HL-60 (cell line): ENCODE results near the gene PKNOX1.
A peak's percentile ranks its signal among the peaks of the same experiment; 100 is the strongest.
"Not testable (repeated sequence)": the region's sequence is repeated elsewhere in the genome, so short reads cannot be mapped to it uniquely, and the experiment has no call there.

ENCODE experiments used
- DNase-seq, 2 experiments: peaks; one replicate each; pipeline ENCODE4 v3.0.0-alpha.2; 2010 to 2020; ENCODE audit warnings: low read depth in 1 of 2, low spot score in 1 of 2
- H3K27ac ChIP-seq: fragments of 250-450 bp; sonication (Bioruptor Pico); replicated peaks from 2 replicates; pipeline ENCODE4 v1.5.1; 2020; ENCODE audit warnings: mild to moderate bottlenecking, moderate library complexity
- H3K27me3 ChIP-seq: fragments of 250-450 bp; sonication (Bioruptor Pico); 2 replicates; pipeline ENCODE4 v1.5.1; 2021; ENCODE audit warnings: mild to moderate bottlenecking, moderate library complexity; ENCODE audit not compliant: insufficient read depth, poor library complexity, severe bottlenecking
- H3K4me3 ChIP-seq: replicated peaks from 2 replicates; pipeline ENCODE4 v1.5.1; 2011; ENCODE audit warnings: mild to moderate bottlenecking, control low read depth, low read length; ENCODE audit not compliant: insufficient read depth
- GABPA ChIP-seq: IDR thresholded peaks from 2 replicates; pipeline ENCODE4 v1.6.1; 2012; ENCODE audit warnings: low read depth
- POLR2AphosphoS5 ChIP-seq: IDR thresholded peaks from 2 replicates; pipeline ENCODE4 v1.6.1; 2012; ENCODE audit warnings: low read depth
- SPI1 ChIP-seq: IDR thresholded peaks from 2 replicates; pipeline ENCODE4 v1.6.1; 2012; ENCODE audit warnings: low read depth, mild to moderate bottlenecking, borderline replicate concordance
- TF ChIP-seq, protein P1 (sequence below): IDR thresholded peaks from one replicate; pipeline ENCODE4 v1.5.1; 2011; ENCODE audit warnings: low read length, control low read depth, inconsistent platforms; ENCODE audit not compliant: insufficient read depth
- TF ChIP-seq, protein P2 (sequence below): IDR thresholded peaks from 2 replicates; pipeline ENCODE4 v1.6.1; 2012; ENCODE audit warnings: low read depth; ENCODE audit not compliant: insufficient replicate concordance

Gene PKNOX1

DNA sequence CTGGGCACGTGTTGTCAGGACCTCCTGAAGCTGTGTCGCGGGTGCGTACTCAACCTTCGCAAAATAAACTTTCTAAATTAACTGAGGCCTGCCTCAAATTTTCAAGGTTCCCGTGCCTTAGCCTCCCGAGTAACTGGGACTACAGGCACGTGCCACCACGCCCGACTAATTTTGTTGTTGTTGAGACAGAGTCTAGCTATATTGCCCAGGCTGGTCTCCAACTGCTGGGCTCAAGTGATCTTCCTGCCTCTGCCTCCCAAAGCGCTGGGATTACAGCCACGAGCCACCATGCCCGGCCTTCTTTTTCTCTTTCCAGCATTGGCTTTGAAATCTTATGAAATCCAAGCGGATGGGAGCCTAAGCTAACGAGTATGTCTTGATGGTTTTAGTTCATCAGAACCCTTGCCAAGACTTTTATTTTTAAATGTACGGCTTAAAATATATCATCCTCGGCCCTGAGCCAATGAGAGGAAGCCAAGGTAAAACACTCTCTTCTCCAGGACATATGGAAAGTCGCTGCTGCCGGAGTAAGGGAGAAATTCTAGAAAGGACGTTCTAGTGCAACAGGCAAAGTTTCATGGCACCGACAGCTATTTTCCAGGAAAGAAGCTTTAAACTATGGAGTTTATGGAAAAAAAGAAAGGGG is 36.3 kb upstream of the PKNOX1 start:
- no peaks in the 10 kb centered on the region for H3K27me3 ChIP-seq
- no peak for DNase-seq
- TF ChIP-seq, protein P1, sequence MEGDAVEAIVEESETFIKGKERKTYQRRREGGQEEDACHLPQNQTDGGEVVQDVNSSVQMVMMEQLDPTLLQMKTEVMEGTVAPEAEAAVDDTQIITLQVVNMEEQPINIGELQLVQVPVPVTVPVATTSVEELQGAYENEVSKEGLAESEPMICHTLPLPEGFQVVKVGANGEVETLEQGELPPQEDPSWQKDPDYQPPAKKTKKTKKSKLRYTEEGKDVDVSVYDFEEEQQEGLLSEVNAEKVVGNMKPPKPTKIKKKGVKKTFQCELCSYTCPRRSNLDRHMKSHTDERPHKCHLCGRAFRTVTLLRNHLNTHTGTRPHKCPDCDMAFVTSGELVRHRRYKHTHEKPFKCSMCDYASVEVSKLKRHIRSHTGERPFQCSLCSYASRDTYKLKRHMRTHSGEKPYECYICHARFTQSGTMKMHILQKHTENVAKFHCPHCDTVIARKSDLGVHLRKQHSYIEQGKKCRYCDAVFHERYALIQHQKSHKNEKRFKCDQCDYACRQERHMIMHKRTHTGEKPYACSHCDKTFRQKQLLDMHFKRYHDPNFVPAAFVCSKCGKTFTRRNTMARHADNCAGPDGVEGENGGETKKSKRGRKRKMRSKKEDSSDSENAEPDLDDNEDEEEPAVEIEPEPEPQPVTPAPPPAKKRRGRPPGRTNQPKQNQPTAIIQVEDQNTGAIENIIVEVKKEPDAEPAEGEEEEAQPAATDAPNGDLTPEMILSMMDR = no peak
- TF ChIP-seq POLR2AphosphoS5 (no peak), GABPA (no peak)
- TF ChIP-seq, protein P2, sequence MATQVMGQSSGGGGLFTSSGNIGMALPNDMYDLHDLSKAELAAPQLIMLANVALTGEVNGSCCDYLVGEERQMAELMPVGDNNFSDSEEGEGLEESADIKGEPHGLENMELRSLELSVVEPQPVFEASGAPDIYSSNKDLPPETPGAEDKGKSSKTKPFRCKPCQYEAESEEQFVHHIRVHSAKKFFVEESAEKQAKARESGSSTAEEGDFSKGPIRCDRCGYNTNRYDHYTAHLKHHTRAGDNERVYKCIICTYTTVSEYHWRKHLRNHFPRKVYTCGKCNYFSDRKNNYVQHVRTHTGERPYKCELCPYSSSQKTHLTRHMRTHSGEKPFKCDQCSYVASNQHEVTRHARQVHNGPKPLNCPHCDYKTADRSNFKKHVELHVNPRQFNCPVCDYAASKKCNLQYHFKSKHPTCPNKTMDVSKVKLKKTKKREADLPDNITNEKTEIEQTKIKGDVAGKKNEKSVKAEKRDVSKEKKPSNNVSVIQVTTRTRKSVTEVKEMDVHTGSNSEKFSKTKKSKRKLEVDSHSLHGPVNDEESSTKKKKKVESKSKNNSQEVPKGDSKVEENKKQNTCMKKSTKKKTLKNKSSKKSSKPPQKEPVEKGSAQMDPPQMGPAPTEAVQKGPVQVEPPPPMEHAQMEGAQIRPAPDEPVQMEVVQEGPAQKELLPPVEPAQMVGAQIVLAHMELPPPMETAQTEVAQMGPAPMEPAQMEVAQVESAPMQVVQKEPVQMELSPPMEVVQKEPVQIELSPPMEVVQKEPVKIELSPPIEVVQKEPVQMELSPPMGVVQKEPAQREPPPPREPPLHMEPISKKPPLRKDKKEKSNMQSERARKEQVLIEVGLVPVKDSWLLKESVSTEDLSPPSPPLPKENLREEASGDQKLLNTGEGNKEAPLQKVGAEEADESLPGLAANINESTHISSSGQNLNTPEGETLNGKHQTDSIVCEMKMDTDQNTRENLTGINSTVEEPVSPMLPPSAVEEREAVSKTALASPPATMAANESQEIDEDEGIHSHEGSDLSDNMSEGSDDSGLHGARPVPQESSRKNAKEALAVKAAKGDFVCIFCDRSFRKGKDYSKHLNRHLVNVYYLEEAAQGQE = no peak
- no peak overlapping the region for H3K27ac ChIP-seq
- no peak overlapping the region for H3K4me3 ChIP-seq

DNA sequence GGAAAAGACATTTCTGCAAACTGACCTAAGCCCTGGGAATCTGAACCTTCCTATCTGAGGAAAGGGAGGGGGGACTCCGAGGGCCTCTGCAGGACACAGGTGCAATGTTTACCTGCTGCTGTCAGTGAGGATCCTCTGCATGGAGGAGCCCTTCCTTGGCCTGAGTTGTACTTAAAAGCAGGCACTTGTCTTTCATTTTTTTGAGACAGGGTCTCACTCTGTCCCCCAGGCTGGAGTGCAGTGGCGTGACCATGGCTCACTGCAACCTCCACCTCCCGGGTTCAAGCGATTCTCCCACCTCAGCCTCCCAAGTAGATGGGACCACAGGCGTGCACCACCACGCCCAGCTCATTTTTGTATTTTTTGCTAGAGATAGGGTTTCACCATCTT is 35.8 kb upstream of the PKNOX1 start:
- H3K27me3 ChIP-seq, DNase-seq, H3K27ac ChIP-seq, H3K4me3 ChIP-seq: not testable (repeated sequence)

GRCh38 chr21:42939582-42940413 is 34.6 kb upstream of the PKNOX1 start:
- peak; percentile 66 to 79 for DNase-seq
- H3K27me3 ChIP-seq = no peaks in the 10 kb centered on the region
- H3K4me3 ChIP-seq = no peak overlapping the region
- no peak overlapping the region for H3K27ac ChIP-seq
- TF ChIP-seq, protein P1 = no peak
- TF ChIP-seq SPI1 (no peak), GABPA (no peak), POLR2AphosphoS5 (no peak)
- TF ChIP-seq, protein P2 = no peak

GRCh38 chr21:42941696-42942085 is 32.7 kb upstream of the PKNOX1 start:
- H3K27me3 ChIP-seq = no peaks in the 10 kb centered on the region
- no peak overlapping the region for H3K27ac ChIP-seq
- DNase-seq = no peak
- no peak overlapping the region for H3K4me3 ChIP-seq
- TF ChIP-seq SPI1 (no peak), GABPA (no peak), POLR2AphosphoS5 (no peak)
- TF ChIP-seq, protein P2 = no peak
- TF ChIP-seq, protein P1 = no peak
